NCI-H146 treated with DMSO at 0.1 percent for 48 hours (cell line): ENCODE measurements around the gene ARRB1.
"Not testable (repeated sequence)": the region's sequence is repeated elsewhere in the genome, so short reads cannot be mapped to it uniquely, and the experiment has no call there.

ENCODE experiments used
- DNase-seq: peaks from one replicate; lab custom pipeline; 2025; ENCODE audit not compliant: unreplicated experiment; lab: John Stamatoyannopoulos, UW

ARRB1 gene

GRCh38 chr11:75371949-75372876 lies 20.8 kb upstream of the ARRB1 start:
- peak; percentile 26 for DNase-seq

- no peak for DNase-seq
These were observed 18.2 kb upstream of the ARRB1 start for GRCh38 chr11:75369560-75370255.

- DNase-seq = not testable (repeated sequence)
These were observed 15.4 kb upstream of the ARRB1 start for GRCh38 chr11:75366826-75367225.

DNA sequence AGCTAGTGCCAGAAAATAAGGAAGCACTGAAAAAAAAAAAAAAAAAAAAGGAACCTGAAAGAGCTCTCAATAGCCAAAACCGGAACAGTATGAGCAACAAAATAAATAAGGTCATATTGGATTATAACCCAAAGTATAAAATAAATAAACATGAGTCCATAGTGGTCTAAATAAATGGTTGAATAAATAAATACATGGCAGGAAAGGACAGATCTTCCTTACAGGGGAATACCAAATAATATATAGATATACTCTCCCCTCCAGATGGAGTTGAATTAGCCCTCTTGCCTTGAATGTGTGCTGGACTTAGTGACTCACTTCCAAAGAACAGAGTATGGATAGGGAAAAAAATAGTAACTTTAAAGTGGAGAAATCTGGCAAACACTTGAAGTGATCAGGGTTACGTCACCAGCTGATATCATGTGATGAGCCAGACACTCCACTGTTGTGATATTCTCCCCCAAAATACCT lies 14.3 kb upstream of the ARRB1 start:
- DNase-seq = no peak

- not testable (repeated sequence) for DNase-seq
These were observed 10.8 kb upstream of the ARRB1 start for GRCh38 chr11:75362285-75362684.

GRCh38 chr11:75356613-75357012 lies 5.2 kb upstream of the ARRB1 start:
- DNase-seq = no peak

DNA sequence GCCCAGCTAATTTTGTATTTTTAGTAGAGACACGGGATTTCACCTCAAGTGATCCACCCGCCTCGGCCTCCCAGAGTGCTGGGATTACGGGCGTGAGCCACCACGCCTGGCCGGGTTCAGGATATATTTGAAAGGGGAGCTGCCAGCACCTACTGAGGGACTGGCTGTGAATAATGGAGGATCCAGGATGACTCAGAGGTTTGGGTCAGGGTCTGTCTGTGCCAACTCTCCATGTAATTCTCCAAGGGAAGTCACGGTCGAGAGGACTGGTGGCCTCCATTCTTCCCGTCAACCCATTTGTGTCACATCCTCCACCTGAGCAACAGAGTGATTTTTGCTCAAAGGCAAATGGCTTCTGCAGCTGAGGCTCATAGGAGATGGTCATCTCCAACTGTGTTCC lies 3.6 kb upstream of the ARRB1 start:
- no peak for DNase-seq

GRCh38 chr11:75352588-75353206 lies 1.2 kb upstream of the ARRB1 start:
- peak; percentile 13 for DNase-seq

DNA sequence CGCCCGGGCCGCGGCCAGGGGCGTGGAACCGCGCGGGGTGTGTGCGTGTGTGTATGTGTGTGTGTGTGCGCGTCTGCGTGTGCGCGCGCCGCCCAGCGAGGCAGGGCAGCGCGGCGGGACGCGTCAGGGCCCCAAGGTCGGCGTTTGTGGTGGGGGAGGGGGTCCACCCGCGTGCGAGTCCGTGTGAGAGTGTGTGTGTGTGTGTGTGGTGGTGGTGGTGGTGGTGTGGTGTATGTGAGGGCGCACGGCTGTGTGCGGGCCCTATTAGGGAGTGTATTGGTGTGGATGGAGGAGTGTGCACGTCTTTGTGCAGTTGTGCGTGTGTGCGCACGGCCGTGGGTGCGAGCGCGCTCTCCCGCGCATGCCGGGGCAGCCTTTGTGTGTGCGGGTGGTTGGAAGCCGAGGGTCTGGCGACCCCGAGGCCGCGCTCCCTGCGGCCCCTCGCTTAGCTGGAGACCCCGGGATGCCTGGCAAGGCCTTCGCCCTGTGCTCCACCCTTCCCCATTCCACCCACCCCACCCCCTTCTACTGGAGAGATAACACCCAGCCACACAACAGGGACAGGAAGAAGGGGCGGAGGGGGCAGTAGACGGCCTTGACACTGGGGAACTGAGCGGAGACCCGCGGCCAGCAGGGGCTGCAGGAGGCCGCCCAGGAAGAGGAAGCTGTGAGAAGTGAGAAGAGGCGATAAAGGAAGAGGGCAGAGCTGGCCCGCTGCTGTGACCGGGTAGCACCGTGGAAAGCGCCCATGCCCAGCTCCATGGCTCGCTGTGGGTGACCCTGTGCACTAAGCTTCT lies 528 bp upstream of the ARRB1 start:
- peak; percentile 66 for DNase-seq

DNA sequence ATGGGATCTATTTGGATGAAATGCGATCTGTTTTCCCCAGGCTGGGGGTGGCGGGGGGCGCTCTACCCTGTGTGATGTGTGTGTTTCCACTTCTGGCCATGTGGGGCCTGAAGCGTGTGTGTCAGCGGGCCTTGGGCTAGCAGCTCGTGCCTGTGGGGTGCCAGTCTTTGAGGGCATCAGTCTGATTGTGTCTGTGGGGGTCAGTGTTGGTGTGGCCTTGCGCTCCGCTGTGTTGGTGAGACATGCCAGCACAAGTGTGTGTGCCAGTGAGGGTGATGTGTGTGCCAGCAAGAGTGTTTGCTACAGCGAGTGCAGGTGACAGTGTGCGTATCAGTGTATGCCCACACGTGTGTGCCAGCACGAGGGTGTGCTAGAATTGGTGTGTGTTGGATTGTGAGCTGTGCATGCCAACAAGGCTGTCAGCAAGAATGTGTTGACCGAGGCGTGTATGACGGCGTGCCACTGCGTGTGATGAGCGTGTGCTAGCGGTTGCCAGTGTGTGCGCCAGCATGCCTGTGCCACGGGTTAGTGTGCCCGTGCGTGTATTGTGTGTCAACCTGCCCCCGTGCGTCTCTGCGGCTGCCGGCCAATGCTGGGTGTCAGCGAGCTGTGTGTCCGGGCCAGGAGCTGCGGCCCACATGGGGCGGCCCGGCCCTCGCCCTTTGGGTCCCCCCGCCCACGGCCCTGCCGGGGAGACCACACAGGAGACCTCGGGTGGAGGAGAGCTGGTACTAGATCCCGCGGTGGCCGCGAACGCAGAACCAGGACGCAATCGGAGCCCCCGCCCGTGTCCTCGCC lies 519 bp downstream of the ARRB1 start:
- DNase-seq = no peak

- no peak for DNase-seq
These were observed 1.2 kb downstream of the ARRB1 start for GRCh38 chr11:75350122-75350742.

DNA sequence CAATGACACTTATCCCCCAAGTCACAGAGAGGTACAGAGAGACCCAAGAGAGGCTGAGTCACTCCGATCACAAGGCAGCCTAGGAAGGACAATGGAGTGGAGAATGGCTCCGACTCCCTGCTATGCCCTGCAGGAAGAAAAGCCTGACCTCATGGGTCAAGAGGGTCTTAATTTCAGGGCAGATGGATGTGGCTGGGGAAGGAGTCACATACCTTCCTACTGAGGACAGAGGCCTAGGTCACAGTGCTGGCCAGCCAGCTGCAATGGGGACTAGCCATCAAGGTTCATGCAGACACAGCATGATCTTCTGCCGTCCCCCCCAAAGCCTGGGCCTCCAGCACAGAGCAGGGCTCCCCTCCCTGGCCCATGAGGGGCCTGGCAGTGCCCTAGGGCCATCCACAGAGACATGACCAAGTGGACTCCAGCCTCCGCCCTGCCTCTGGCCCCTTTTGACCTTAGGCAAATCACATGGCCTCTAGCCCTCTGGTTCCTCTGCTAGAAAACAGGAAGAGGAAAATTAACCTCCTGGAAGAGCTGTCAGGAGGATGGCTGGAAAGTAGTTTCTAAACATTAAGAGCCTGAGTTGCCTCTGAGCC lies 1.8 kb downstream of the ARRB1 start:
- DNase-seq = no peak

DNA sequence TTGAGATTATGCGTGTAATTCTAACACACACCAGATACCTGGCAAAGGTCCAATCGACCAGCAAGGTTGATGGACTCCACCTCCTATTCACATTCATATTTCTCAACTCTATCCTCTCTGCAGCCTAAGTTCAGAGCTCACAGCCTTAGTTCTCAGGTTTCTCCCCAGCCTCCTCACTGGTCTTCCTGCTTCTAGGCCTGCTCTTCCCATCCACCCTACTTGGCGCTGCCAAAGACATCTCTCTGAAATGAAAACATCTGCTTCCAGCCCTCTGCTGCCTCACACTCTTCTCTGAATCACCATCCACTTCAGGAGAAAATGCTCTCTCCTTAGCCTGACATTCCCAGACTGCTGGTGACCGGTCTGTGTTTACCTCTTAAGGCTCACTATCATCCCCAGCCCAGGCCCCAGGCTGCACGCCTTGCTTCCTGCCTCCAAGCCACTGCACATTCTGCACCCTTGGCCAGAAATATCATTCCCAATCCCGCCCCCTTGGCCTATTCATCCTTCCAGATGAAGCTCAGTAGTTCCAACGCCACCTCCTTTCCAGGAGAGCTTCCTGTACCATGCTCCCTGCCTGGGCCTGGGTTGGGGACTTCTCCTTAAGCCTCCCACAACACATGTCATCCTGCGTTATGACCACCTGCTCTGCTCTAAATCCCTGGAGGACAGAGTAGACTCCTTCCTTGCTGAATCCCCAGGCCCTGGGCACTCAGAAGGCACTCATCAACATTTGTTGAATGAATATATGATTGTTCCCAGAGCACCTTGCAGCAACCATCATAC lies 3.5 kb downstream of the ARRB1 start:
- no peak for DNase-seq

- DNase-seq = no peak
These were observed 4.4 kb downstream of the ARRB1 start for GRCh38 chr11:75346912-75347647.

GRCh38 chr11:75346296-75346695 lies 5.2 kb downstream of the ARRB1 start:
- no peak for DNase-seq

DNA sequence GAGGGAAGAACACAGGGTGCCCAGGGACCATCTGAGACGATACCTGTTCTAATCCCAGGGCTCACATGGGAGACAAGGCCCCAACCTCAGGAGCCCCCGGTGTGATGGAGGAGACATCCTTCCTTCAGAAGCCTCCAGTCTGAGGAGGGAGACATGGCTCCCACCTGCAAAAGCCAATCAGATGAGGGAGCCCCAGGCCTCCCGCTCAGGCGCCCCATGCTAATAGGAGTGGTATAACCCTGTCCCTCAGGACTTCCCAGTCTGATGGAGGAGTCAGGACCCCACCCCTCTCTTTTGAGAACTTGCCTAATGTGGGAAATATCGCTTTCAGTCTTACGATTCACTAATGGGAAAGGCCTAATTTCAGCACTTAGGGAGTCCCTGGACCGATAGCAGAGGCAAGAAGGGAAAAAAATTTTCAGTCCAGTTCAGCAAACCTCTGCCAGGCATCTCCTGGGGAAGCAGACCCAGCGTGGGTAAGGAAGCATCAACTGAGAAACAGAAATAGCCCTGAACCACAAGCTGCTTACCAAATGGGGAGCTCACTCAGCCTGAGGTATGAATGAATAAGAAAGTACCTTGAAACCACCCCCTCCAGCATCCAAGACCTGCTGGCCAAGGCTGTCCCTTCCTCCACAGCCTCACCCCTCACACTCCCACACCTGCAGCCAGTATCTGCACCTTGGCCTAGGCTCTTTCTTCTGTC lies 5.9 kb downstream of the ARRB1 start:
- DNase-seq = no peak

GRCh38 chr11:75344761-75345454 lies 6.6 kb downstream of the ARRB1 start:
- no peak for DNase-seq
